HG03558 (cell line): ENCODE measurements around the gene GALNT3.
A peak's percentile ranks its signal among the peaks of the same experiment; 100 is the strongest.

Experiments
- ATAC-seq: cut with Tn5 transposase; IDR thresholded peaks from one replicate; pipeline ENCODE4 v1.9.1; 2021; ENCODE audit warnings: moderate number of reproducible peaks; ENCODE audit not compliant: unreplicated experiment; ENCODE audit errors: extremely low read depth

Gene GALNT3

GRCh38 chr2:165796819-165797530 is 2.9 kb upstream of the GALNT3 start:
- no peak for ATAC-seq

DNA sequence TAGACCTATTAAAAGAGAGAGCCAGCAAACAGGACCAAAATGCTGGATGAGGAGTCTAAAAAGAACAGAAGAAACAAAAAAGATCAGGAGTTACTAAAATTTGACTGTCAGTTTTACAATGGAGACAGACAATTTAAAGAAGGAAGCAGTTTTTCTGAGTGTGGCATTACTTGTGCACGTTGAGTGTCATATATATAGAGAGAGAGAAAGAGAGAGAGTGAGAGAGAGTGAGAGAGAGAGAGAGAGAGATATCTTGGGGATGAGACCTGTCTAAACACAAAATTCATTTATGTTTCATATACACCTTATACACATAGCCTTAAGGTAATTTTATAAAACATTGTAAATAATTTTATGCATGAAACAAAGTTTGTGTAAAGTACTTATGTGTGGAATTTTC is 2.1 kb upstream of the GALNT3 start:
- no peak for ATAC-seq

DNA sequence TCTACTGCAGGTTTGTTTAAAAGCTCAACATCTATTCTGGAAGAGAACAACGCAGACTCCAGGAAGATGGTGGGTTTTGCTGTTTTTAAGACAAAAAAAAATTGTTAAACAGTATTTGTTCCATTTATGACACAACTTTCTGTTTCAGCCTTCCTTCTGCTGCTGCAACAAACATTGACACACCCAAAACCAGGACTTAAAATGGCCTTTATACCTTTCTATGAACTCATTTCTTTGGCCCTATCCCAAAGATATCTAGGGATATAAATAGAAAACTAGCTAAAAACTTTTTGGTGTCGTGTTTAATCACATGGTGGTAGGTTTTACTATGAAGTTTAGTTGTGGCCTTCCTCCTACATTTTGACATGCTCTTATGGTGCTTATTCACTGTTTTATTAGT is 964 bp upstream of the GALNT3 start:
- no peak for ATAC-seq

DNA sequence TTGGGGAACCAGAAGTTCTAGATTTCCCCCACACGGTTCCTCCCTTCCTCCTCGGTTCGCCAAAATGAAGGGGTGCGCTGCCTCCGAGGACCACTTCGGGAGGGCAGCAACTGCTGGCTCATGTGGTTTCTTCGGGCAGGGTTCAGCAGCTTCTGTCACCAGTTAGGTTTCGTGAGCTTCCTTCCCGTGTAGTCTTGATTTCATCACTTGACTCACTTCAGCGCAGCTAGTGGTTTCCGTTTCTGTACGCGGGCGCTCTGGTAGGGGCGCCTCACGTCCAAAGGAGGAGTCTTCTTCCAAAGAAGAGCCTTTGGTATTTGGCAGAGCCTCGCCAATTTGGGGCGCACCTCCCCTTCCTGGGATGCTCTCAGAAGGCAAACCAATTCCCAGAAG is 485 bp upstream of the GALNT3 start:
- peak; percentile 99 for ATAC-seq

DNA sequence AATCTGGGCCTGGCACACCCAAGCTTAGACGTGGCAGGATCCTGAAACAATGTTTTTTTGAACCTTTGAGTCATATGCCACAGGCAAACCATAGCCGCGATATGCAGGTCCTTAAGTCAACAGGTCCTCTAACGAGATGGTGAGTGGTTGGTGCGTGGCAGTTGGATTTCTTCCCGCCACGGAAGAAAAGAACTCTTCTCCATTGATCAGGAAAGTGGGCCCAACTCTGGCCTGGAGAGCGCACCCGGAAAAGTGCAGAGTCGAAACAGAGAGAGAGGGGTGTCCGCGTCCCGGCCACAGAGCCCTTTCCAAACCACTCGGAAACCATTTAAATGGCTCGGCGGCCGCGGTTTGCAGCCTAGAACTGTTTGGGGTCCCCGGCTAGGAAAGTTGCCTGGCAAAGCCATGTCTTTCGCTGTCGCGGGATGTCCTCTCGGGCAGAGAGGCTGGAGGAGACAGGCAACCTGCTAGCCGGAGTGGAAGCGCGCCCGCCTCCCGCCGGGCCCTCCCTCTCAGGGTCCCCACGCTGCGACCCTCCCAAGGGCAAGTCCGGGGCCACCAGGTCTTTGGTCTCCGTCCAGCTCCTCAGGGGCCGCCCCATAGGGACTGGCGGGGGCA is 777 bp downstream of the GALNT3 start:
- no peak for ATAC-seq

DNA sequence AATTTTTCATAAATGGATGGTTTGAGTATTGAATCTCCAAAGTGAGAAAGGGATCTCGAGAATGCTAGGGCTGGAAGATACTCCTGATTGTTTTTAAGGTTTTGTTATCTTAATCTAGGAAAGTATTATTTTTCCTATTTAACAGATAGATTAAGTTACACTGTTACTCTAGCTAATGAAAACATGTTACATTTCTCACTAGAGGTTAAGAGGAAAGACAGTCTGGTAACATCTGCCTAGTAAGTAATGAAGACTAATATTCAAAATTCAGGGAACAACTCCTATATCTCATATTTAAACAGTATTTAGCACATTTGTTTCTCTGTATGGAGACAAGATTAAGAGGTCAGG is 2.0 kb downstream of the GALNT3 start:
- no peak for ATAC-seq

GRCh38 chr2:165791421-165792103 is 2.5 kb downstream of the GALNT3 start:
- ATAC-seq, result no peak

DNA sequence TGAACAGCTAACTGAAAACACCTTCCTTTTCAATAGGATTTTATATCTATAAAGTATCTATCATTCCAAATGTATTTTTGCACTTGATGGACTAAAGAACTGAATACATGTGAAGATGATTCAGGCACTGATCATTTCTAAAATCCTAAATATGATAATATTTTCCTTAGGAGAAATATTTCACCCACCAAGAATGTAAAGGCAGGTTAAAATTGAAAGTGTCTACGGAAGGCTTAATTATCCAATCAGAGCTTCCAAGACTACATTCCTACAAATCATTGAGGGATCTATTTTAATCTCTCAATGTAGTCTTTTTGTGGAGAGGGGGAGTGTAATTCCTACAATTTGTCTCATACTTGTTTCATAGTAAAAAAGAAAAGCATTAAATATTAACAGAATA is 3.6 kb downstream of the GALNT3 start:
- no peak for ATAC-seq

GRCh38 chr2:165787334-165787733 is 6.7 kb downstream of the GALNT3 start:
- no peak for ATAC-seq

DNA sequence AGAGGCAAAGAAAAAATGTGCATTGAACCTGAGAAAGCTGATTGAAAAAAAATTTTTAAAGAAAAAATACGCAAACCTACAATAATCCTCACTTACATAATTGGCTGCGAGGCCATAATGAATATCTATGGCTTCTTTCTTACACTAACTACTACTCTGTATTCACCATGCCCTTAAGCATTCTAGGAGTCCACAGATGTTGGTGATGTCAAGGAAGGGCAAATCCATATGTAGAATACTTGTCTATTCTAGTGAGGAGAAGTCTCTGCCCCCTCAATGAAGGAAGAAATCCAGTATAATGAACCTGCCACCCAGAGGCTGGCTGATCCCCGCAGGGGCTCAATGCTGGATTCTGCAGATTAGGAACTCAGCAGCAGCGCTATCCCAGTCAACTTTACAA is 14.3 kb downstream of the GALNT3 start:
- ATAC-seq, result no peak

DNA sequence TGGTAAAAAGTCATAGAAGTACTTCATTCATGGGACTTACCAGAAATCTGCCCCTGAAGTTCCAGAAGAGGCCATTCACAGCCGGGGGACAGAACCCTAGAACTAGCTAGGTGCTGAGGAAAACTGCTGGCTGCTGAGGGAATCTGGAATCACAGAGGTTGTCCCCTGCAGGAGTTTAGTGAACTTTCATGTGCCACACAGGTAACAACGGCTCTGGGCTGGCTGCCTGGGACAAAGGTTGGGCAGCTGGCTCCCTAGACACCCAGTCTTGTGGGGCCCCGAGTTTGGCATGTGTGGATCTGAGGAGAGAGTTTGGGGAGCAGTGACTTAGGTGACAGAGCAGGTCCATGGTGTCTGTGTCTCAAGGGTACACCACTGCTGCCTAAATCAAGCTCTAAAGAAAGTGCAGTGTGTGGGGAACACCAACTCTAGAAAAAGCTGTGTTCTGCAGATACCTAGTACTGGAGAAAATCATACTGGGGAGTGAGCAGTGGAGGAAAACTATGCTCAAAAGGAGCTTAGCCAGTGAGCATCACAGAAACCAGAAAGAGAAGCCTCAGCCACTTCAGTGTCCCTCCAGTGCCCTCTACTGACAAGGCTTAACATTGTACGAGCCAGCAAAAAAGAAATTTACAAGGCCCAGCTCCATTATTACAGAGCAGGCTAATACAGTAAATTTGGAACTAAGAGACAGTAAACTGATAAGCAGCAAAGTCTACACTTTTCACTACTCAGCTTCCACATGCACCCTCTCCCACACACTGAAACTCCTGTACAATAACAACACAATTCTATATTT is 15.2 kb downstream of the GALNT3 start:
- ATAC-seq, result no peak

- no peak for ATAC-seq
These were observed 15.9 kb downstream of the GALNT3 start for GRCh38 chr2:165778187-165778556.

GRCh38 chr2:165777522-165778186 is 16.4 kb downstream of the GALNT3 start:
- no peak for ATAC-seq

DNA sequence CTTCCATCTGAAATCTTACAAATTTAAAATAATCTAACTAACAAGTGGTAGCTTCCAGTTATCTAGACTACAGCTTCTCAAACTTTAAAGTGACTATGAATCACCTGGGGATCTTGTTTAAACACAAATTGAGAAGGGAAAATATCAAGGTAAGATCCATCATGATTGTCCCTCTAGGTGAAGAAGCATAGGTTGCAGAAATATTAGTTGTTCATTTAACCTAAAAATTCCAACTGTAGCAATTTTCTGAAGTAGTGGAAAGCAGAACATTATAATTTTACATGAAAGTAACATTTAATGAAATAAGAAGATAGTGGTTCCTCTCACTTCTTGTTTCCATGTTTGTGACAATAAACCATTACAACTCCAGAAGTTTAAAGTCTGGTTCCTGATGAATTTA is 17.3 kb downstream of the GALNT3 start:
- no peak for ATAC-seq

DNA sequence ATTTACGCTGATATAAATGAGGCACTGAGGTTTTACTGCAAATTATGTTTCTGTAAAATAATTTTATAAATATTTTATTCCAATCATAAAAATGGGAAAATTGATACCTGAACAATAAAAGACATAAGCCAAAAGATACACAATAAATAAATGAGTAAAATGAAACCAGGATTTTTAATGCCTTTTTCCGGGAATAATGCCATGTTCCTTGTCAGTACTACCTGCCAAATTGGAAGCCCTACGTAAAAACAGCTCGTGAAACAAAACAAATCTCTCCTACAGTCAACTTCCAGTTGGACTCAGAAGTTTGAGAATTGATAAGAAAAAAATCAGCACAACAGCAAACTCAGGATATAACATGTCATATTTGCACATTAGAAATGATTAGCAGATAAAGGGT is 18.0 kb downstream of the GALNT3 start:
- ATAC-seq, result no peak

- ATAC-seq, result no peak
These were observed 20.4 kb downstream of the GALNT3 start for GRCh38 chr2:165773684-165774083.

GRCh38 chr2:165772183-165772582 is 21.9 kb downstream of the GALNT3 start:
- ATAC-seq, result no peak

DNA sequence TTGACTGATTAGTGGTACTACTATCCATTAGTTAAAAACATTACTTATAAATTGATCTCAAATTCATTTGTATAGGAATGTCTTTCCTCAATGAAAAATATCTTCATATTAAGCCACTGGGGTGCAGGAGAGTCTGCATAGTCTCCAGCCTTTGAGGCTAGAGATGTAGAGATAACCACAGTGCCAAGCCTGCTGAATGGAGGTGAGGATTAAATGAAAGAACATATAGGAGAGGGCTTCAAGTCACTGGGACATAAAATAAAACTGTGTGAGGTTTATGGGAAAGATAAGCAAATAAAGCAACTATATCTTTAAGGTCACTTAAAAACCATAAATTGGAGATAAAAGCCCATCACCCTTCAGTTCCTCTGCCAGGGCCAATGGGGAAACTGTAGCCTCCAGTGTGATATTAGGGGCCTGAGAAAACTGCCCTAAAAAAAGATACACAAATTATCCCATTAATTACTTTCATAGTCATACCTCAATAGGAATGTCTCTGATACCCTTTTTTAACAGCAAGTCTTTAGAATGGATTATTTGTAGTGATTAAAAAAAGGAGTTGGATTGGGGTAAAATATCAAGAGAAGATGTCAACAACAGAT is 27.6 kb downstream of the GALNT3 start:
- ATAC-seq, result no peak

DNA sequence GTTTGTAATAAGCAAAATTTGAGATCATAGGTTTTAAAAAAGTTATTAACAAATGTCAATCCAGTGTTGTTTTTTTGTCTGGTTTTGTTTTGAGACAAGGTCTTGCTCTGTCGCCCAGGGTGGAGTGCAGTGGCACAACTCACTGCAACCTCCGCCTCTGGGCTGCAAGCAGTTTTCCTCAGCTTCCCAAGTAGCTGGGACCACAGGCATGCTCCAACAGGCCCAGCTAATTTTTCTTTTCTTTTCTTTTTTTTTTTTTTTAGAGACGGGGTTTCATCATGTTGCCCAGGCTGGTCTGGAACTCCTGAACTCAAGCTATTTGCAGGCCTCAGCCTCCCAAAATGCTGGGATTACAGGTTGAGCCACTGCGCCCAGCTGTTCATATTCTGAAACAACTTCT is 31.3 kb downstream of the GALNT3 start:
- no peak for ATAC-seq
